ENCODE results near the gene GXYLT2. TPM values are rescaled to one million over a fixed set of nuclear protein-coding genes. Genes with fewer than 3 reads are reported as not detected.

Gene GXYLT2, protein sequence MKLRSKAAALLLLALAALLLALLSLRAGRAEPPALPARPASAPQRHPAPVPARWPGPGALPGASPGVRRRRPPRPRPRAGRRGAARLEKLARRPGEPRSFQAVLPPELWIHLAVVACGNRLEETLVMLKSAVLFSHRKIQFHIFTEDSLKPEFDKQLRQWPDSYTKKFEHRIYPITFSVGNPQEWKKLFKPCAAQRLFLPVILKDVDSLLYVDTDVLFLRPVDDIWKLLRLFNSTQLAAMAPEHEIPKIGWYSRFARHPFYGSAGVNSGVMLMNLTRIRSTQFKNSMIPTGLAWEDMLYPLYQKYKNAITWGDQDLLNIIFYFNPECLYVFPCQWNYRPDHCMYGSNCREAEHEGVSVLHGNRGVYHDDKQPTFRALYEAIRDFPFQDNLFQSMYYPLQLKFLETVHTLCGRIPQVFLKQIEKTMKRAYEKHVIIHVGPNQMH
- total RNA-seq (2021; ENCODE audit: unreplicated experiment) (6.1 TPM), Bru-seq, nascent RNA (percentile 43 among the genes with signal in this experiment), BruChase-seq, experiment 1, labeled RNA remaining after a 2-hour chase (percentile 38 among the genes with signal in this experiment), BruChase-seq, experiment 2, labeled RNA remaining after a 6-hour chase (percentile 44 among the genes with signal in this experiment)
- 2.1 TPM for polyA plus RNA-seq (2012; ENCODE audit: insufficient read length)
- long read RNA-seq, partial matches to known transcripts: 1 of 4 reads
- long read RNA-seq, other reads (novel, unspliced or antisense): 2 of 4 reads

DNA sequence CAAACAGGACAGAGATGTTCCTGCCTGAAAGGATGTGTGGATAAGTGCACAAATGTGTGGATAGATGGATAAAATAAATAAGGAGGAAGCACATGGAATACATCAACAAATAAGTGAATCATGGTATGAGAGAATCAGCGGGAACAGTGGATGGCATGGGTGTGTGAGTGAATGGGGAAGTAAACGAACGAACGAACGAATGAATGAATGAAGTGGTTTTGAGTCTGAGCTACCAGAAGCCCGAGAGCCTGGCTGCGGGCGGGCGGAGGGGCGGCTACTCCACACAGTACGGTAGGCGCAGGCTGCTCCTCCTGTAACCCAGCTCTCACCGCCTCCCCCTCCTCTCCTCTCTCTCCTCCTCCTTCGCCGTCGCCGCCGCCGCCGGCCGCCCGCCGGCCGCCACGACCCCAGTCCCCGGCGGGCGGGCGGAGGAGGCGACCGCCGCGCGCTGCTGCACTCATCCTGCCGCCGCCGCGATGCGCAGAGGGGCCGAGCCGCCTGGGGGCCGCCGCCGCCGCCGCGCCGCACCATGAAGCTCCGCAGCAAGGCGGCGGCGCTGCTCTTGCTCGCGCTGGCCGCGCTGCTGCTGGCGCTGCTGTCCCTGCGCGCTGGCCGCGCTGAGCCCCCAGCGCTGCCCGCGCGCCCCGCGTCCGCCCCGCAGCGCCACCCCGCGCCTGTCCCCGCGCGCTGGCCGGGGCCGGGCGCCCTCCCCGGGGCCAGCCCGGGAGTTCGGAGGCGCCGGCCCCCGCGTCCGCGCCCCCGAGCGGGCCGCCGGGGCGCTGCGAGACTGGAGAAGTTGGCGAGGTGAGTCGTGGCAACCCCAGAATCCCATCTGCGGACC lies at the start of gene GXYLT2:
GXYLT2 (plus strand) TSS at position 342 of the 841 bp plus-strand sequence; CDS start at position 530, 188 bp downstream.
- in situ Hi-C loops (cut with HindIII; ENCODE audit: low pct_unique_long_range_greater_than_20kb, low sequenced_read_pairs): no loop called here
- intact Hi-C loops (cut with micrococcal nuclease; ENCODE audit: unreplicated experiment): no loop called here

DNA sequence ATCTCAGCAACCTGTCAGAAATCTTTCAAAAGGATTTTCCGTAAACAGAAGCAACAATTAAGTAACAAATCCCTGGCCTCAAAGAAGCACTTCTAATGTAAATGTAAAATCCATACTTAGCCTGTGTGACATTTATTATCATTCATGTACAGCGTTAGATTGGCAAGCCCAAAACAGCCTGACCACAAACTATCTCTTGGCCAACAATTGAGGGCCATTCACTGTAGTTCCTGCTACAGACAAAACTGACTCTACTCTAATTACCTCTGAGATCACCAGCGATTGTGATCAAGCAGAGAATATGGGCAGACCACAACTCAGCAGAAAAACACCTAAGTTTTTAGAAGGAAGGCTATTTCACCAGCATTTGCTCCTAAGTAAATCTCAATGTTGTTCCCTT lies 48.8 kb upstream of the GXYLT2 start:
- ATAC-seq (no peak), DNase-seq (ENCODE audit: low read depth, low spot score) (no peak)
- no peaks in the 10 kb centered on the region for H3K27me3 ChIP-seq (ENCODE audit: control insufficient read depth, insufficient read depth, low read length)
- H3K4me1 ChIP-seq (ENCODE audit: control insufficient read depth, insufficient read depth, low read length): no peaks in the 10 kb centered on the region
- intact Hi-C loops (cut with micrococcal nuclease; ENCODE audit: unreplicated experiment): no loop called here
- H3K9me3 ChIP-seq (ENCODE audit: control insufficient read depth, insufficient read depth, low read depth, low read length): no peaks in the 10 kb centered on the region
- TF ChIP-seq TCF7L2 (IDR thresholded peaks at IDR 0.05; ENCODE audit: low read depth, low read length) (no peak), POLR2AphosphoS5 (IDR thresholded peaks at IDR 0.05; ENCODE audit: low read depth, low read length) (no peak), SIN3A (IDR thresholded peaks at IDR 0.05; ENCODE audit: borderline replicate concordance, insufficient read depth, low read depth, low read length) (no peak)
- TF ChIP-seq, protein P1, sequence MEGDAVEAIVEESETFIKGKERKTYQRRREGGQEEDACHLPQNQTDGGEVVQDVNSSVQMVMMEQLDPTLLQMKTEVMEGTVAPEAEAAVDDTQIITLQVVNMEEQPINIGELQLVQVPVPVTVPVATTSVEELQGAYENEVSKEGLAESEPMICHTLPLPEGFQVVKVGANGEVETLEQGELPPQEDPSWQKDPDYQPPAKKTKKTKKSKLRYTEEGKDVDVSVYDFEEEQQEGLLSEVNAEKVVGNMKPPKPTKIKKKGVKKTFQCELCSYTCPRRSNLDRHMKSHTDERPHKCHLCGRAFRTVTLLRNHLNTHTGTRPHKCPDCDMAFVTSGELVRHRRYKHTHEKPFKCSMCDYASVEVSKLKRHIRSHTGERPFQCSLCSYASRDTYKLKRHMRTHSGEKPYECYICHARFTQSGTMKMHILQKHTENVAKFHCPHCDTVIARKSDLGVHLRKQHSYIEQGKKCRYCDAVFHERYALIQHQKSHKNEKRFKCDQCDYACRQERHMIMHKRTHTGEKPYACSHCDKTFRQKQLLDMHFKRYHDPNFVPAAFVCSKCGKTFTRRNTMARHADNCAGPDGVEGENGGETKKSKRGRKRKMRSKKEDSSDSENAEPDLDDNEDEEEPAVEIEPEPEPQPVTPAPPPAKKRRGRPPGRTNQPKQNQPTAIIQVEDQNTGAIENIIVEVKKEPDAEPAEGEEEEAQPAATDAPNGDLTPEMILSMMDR (IDR thresholded peaks at IDR 0.05): no peak
- TF ChIP-seq, protein P2, sequence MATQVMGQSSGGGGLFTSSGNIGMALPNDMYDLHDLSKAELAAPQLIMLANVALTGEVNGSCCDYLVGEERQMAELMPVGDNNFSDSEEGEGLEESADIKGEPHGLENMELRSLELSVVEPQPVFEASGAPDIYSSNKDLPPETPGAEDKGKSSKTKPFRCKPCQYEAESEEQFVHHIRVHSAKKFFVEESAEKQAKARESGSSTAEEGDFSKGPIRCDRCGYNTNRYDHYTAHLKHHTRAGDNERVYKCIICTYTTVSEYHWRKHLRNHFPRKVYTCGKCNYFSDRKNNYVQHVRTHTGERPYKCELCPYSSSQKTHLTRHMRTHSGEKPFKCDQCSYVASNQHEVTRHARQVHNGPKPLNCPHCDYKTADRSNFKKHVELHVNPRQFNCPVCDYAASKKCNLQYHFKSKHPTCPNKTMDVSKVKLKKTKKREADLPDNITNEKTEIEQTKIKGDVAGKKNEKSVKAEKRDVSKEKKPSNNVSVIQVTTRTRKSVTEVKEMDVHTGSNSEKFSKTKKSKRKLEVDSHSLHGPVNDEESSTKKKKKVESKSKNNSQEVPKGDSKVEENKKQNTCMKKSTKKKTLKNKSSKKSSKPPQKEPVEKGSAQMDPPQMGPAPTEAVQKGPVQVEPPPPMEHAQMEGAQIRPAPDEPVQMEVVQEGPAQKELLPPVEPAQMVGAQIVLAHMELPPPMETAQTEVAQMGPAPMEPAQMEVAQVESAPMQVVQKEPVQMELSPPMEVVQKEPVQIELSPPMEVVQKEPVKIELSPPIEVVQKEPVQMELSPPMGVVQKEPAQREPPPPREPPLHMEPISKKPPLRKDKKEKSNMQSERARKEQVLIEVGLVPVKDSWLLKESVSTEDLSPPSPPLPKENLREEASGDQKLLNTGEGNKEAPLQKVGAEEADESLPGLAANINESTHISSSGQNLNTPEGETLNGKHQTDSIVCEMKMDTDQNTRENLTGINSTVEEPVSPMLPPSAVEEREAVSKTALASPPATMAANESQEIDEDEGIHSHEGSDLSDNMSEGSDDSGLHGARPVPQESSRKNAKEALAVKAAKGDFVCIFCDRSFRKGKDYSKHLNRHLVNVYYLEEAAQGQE (IDR thresholded peaks at IDR 0.05; ENCODE audit: insufficient read depth in 1 of 2, low read depth in 2 of 2, low read length in 1 of 2): no peak
- ChIA-PET POLR2A (no interaction called here), CTCF (no interaction called here)
- no peaks in the 10 kb centered on the region for H3K36me3 ChIP-seq (ENCODE audit: control insufficient read depth, insufficient read depth, low read length)
- no peak overlapping the region for H3K4me3 ChIP-seq (ENCODE audit: low read depth in 2 of 2, low read length in 2 of 2)
- TSS peak; percentile 37 for BruUV-seq (replicated peaks)
- in situ Hi-C loops (cut with HindIII; ENCODE audit: low pct_unique_long_range_greater_than_20kb, low sequenced_read_pairs): no loop called here
- no peak overlapping the region for H3K27ac ChIP-seq (ENCODE audit: low read length)

More for the DNA sequence above, at the start of gene GXYLT2:
- H3K36me3 ChIP-seq (ENCODE audit: control insufficient read depth, insufficient read depth, low read length): no peaks in the 10 kb centered on the region; the same call in 1 of the 2 replicates
- H3K4me1 ChIP-seq (ENCODE audit: control insufficient read depth, insufficient read depth, low read length): peaks cover 6% of the 10 kb centered on the region
- POLR2A ChIA-PET: no interaction called here
- DNase-seq (ENCODE audit: low read depth, low spot score): no peak
- H3K4me3 ChIP-seq (ENCODE audit: low read depth in 2 of 2, low read length in 2 of 2): peak within 1 kb of the TSS; percentile 46 to 55
- peak; percentile 96 for ATAC-seq
- H3K27me3 ChIP-seq (ENCODE audit: control insufficient read depth, insufficient read depth, low read length): no peaks in the 10 kb centered on the region
- CTCF ChIA-PET: no interaction called here
- peak within 1 kb of the TSS; percentile 57; the same call in 1 of the 2 replicates for H3K27ac ChIP-seq (ENCODE audit: low read length)
- TF ChIP-seq SIN3A (IDR thresholded peaks at IDR 0.05; ENCODE audit: borderline replicate concordance, insufficient read depth, low read depth, low read length): no peak
- TF ChIP-seq, protein P1 (IDR thresholded peaks at IDR 0.05): peak; percentile 53
- no peaks in the 10 kb centered on the region; the same call in 1 of the 2 replicates for H3K9me3 ChIP-seq (ENCODE audit: control insufficient read depth, insufficient read depth, low read depth, low read length)
- BruUV-seq (replicated peaks): no TSS peak
